ENCODE data around the gene UBA5.

Gene UBA5

GRCh38 chr3:132721479-132722164 is 61.5 kb downstream of the UBA5 start:
- DNase-seq = no peak

DNA sequence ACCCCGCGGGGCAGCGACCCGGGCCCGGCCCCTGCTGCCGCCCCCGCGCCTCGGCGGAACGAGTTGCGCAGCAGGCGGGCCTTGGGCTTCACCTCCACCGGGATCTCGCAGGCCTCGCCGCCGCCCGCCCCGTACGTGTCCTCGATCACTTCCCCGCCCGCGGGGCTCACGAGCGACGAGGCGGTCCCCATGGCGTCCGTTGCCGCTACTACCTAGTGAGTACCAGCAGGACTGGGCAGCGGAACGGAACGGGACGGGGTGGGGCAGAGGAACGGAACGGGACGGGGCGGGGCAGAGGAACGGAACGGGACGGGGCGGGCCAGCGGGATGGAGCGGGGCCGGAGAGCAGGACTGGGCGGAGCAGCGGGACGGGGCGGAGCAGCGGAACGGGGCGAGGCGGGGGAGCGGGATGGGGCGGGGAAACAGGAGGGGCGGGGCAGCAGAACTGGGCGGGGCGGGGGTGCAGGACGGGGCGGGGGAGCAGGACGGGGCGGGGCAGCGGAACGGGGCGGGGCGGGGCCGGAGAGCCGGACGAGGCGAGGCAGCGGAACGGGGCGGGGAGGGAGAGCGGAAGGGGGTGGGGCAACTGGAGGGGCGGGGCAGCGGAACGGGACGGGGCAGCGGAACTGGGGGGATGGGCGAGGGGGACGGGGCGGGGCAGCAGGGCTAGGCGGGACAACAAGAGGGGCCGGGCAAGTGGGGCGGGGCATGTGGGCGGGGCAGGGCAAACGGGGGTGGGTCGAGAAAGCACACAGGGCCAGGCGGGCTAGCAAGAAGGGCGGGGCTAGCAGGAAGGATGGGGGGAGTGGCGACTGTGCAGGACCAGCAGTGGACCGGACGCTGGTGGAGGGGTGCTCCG is 62.3 kb downstream of the UBA5 start, which contains the start of gene NPHP3:
TSS of gene NPHP3 (minus strand) at position 245 of the 859 bp plus-strand sequence. CDS start at position 191, 54 bp downstream.
- DNase-seq = peak; percentile 77 to 89

DNA sequence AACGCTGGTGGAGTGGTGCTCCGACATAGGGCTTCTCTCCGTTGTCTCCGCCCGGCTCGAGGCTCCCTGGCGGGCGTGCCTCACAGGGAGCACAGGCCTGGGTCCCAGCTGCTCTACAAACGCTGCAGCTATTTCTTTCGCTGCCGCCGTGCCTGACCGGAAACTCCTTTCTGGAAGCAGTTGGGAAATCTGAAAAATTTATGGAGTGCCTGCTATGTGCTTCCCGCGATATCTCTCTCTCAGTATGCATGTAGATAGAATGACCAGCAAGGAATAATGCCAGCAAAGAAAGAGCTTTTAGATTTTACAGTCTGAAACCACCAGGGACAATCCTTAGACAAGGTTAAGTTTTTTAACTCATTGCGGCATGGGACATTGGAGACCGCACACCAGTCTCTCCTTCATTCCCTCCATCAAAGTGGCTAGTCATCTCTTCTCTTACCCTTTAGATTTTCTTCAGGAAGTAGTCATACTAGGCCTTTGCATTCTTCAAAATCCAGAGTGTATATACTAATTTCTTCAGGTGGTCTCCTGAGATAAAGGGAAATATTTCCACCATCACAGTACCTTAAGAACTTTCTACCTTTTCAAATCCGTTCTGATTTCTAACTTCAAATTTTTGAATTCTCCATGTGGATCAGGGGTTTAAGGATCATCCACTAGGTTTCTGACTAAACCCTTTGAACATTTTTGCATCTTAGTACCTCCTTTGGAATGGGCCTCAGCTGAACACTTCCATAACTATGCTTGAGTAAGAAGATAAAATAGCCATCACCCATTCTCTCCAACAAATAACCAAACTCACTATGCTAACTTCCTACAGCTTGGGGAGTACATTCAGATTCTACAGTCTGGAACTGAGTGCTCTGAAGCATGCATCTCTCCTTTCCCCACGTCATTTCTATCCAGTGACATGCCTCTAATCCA is 63.2 kb downstream of the UBA5 start:
- no peak for DNase-seq

DNA sequence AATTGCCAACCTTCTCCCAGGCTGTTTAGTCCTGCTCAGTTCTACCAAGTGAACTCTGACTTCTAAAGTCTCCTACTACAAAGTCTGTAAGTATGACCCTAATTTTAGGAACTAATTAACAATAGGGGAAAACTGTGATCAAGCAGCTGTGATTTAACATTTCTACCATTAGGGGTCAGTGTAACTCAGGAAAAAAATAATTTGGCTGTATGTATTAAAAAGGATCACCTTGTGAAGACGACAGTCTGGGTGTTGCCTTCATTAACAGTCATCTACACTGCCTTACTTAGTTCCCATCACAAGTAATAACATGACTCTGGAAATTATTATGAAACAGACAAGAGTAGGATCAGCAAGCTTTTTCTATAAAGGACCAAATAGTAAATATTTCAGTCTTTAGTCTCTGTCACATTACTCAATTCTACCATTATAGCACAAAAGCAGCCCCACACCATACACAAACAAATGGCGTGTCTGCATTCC is 66.3 kb downstream of the UBA5 start:
- DNase-seq = peak in 1 of 2 experiments; percentile 12
